ENCODE measurements around the gene RGS9. TPM values are rescaled to one million over a fixed set of nuclear protein-coding genes. Genes with fewer than 3 reads are reported as not detected.

RGS9 gene
- total RNA-seq, 1 experiment from 2014 or later = 0.49 TPM

DNA sequence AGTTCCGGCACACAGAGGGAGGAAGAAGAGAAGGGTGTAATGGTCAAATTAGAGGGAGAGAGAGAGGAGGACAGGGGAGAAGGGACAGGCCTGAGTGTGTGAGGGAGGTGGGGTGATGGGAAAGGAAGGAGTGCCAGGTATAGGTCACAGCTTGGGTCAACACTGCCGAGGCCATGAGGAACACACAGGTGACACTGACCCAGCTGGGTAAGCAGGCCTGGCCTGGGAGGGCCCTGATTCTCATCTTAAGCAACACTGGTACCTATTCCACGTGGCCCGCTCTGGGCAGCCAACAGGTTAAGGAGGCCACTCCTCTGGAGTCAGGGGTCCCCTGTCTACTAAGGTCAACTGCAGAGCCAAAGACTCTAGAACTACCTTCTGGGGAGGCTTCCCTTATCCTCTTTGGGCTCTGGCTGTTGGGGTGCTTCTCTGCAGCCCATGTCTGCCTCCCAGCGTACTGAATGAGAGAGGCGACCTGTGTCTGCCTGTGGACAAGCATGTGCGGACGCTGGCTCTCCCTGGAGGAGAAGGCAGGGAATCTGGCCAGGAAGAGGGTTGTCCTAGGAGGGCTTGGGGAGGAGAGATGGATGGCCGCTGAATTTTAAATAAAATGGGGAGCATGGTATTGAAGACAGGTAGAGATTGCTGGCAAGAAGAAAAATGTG lies 57.6 kb downstream of the RGS9 start:
- no peak for DNase-seq (ENCODE audit: unreplicated experiment)
- H3K36me3 Mint-ChIP-seq (ENCODE audit: insufficient read depth, unreplicated experiment) = no peaks in the 10 kb centered on the region
- POLR2A ChIA-PET = no interaction called here
- H3K27me3 Mint-ChIP-seq (ENCODE audit: insufficient read depth, unreplicated experiment) = no peaks in the 10 kb centered on the region
- CTCF ChIA-PET = interaction anchor here (1.0 kb wide), 1 partner anchor 40 kb away, joined by 3 read pairs; no protein-coding TSS in a partner anchor
- H3K27ac Mint-ChIP-seq (ENCODE audit: low read depth, unreplicated experiment) = no peak overlapping the region
- no TSS peak for BruUV-seq (replicated peaks)
- H3K9me3 Mint-ChIP-seq (ENCODE audit: unreplicated experiment) = no peaks in the 10 kb centered on the region
- H3K4me3 Mint-ChIP-seq (ENCODE audit: unreplicated experiment) = no peak overlapping the region
- TF ChIP-seq, protein P1, sequence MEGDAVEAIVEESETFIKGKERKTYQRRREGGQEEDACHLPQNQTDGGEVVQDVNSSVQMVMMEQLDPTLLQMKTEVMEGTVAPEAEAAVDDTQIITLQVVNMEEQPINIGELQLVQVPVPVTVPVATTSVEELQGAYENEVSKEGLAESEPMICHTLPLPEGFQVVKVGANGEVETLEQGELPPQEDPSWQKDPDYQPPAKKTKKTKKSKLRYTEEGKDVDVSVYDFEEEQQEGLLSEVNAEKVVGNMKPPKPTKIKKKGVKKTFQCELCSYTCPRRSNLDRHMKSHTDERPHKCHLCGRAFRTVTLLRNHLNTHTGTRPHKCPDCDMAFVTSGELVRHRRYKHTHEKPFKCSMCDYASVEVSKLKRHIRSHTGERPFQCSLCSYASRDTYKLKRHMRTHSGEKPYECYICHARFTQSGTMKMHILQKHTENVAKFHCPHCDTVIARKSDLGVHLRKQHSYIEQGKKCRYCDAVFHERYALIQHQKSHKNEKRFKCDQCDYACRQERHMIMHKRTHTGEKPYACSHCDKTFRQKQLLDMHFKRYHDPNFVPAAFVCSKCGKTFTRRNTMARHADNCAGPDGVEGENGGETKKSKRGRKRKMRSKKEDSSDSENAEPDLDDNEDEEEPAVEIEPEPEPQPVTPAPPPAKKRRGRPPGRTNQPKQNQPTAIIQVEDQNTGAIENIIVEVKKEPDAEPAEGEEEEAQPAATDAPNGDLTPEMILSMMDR (IDR thresholded peaks at IDR 0.05; ENCODE audit: unreplicated experiment) = no peak
- H3K4me1 Mint-ChIP-seq (ENCODE audit: insufficient read depth, unreplicated experiment) = peaks cover 6% of the 10 kb centered on the region
- intact Hi-C loops (cut with micrococcal nuclease) = loop anchor here (5.0 kb wide), 3 partner anchors 138 to 773 kb away; partner anchors contain the start of gene GNA13

DNA sequence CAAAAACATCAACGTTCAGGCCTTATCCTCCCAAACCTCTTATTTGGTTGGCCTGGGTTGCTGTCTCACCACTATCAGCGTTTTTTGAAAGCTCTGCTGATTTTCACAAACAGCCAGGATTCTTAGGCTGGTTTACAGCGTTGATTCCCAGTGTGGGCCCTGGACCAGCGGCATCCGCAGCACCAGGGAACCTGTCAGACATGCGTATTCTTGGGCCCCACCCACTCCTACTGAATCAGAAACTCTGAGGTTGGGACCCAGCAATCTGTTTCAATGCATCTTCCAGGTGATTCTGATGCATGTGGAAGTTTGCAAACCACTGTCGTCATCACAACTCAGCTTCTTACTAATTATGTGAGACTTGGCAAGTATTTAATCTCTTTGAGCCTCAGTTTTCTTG lies 58.5 kb downstream of the RGS9 start:
- no peaks in the 10 kb centered on the region for H3K9me3 Mint-ChIP-seq (ENCODE audit: unreplicated experiment)
- no peak for DNase-seq (ENCODE audit: unreplicated experiment)
- CTCF ChIA-PET = interaction anchor here (0.7 to 1.0 kb wide), 3 partner anchors 41 to 412 kb away, joined by 3 read pairs; no protein-coding TSS in a partner anchor
- H3K4me1 Mint-ChIP-seq (ENCODE audit: insufficient read depth, unreplicated experiment) = peaks cover 6% of the 10 kb centered on the region
- POLR2A ChIA-PET = no interaction called here
- H3K27me3 Mint-ChIP-seq (ENCODE audit: insufficient read depth, unreplicated experiment) = no peaks in the 10 kb centered on the region
- H3K27ac Mint-ChIP-seq (ENCODE audit: low read depth, unreplicated experiment) = no peak overlapping the region
- no peak overlapping the region for H3K4me3 Mint-ChIP-seq (ENCODE audit: unreplicated experiment)
- H3K36me3 Mint-ChIP-seq (ENCODE audit: insufficient read depth, unreplicated experiment) = no peaks in the 10 kb centered on the region
- BruUV-seq (replicated peaks) = no TSS peak
- TF ChIP-seq, protein P1 (IDR thresholded peaks at IDR 0.05; ENCODE audit: unreplicated experiment) = no peak
- intact Hi-C loops (cut with micrococcal nuclease) = loop anchor here (5.0 kb wide), 2 partner anchors 418 to 773 kb away; no protein-coding TSS in a partner anchor

DNA sequence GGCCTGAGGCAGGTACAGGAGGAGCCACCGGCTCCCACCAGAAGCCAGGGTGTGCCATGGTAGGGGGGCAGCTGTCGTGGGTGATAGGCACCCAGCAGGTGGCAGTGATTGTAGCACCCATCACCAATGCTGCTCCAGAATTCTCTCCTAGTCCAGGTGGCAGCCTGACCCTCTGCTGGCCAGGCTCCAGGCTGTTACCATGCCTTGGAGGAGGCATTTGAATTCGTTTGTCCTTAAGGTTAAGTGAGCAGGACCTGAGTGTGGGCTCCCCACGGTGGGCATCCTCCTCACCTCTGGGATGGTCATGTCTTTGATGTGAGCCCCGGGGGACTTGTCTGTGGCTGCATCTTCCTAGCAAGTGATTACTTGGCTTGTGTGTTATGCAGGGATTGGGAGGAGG lies 59.4 kb downstream of the RGS9 start:
- Mint-ChIP-seq H3K4me1 (ENCODE audit: insufficient read depth, unreplicated experiment) (peaks cover 6% of the 10 kb centered on the region), H3K36me3 (ENCODE audit: insufficient read depth, unreplicated experiment) (no peaks in the 10 kb centered on the region), H3K27ac (ENCODE audit: low read depth, unreplicated experiment) (no peak overlapping the region), H3K9me3 (ENCODE audit: unreplicated experiment) (no peaks in the 10 kb centered on the region), H3K4me3 (ENCODE audit: unreplicated experiment) (no peak overlapping the region), H3K27me3 (ENCODE audit: insufficient read depth, unreplicated experiment) (no peaks in the 10 kb centered on the region)
- ChIA-PET POLR2A (no interaction called here), CTCF (no interaction called here)
- DNase-seq (ENCODE audit: unreplicated experiment) = no peak
- TF ChIP-seq, protein P1 (IDR thresholded peaks at IDR 0.05; ENCODE audit: unreplicated experiment) = no peak
- no TSS peak for BruUV-seq (replicated peaks)
- intact Hi-C loops (cut with micrococcal nuclease) = loop anchor here (5.0 kb wide), 2 partner anchors 419 to 774 kb away; no protein-coding TSS in a partner anchor

DNA sequence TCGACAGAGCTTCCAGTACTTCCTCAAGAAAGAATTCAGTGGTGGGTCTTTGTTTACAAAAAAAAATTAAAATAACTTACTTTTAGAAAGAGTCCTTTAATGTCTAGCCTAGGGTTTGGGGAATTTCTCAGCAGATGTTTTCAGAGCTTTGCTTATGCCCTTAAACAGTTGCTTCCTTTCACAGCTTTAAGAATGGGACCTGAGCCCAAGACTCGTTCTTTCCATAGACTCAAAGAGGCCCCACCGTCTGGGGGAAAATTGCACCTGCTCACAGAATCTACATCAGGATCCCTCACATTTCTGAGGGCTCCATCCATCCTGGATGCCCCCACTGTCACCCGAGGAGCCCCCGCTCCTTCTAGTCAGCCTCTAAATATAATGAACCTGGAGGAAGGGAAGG lies 60.0 kb downstream of the RGS9 start:
- Mint-ChIP-seq H3K36me3 (ENCODE audit: insufficient read depth, unreplicated experiment) (no peaks in the 10 kb centered on the region), H3K27ac (ENCODE audit: low read depth, unreplicated experiment) (no peak overlapping the region), H3K4me3 (ENCODE audit: unreplicated experiment) (no peak overlapping the region), H3K4me1 (ENCODE audit: insufficient read depth, unreplicated experiment) (peaks cover 9% of the 10 kb centered on the region), H3K9me3 (ENCODE audit: unreplicated experiment) (no peaks in the 10 kb centered on the region), H3K27me3 (ENCODE audit: insufficient read depth, unreplicated experiment) (no peaks in the 10 kb centered on the region)
- TF ChIP-seq, protein P1 (IDR thresholded peaks at IDR 0.05; ENCODE audit: unreplicated experiment) = no peak
- POLR2A ChIA-PET = no interaction called here
- BruUV-seq (replicated peaks) = no TSS peak
- intact Hi-C loops (cut with micrococcal nuclease) = loop anchor here (5.0 kb wide), 2 partner anchors 420 to 775 kb away; no protein-coding TSS in a partner anchor
- CTCF ChIA-PET = interaction anchor here (0.6 to 1.3 kb wide), 7 partner anchors 15 to 424 kb away, joined by 3 to 7 read pairs (median 3); no protein-coding TSS in a partner anchor
- no peak for DNase-seq (ENCODE audit: unreplicated experiment)
